PC-3 (cell line): ENCODE measurements around the gene CD6. TPM values are rescaled to one million over a fixed set of nuclear protein-coding genes. Genes with fewer than 3 reads are reported as not detected.

Experiments used
- ATAC-seq: fragments of 200-7000 bp; cut with Tn5 transposase; 2 replicates; pipeline ENCODE4 v1.9.1; 2020; ENCODE audit warnings: mild to moderate bottlenecking, moderate library complexity
- BruUV-seq: library from RNA; stranded (reverse); fragments of 400-500 nt; replicated peaks from 2 replicates; lab custom pipeline; 2021; lab: Mats Ljungman, UMichigan
- CTCF ChIA-PET: fragments of 300-600 bp; sonication (Branson Sonifier 250); formaldehyde crosslinking; loops from one replicate; lab custom pipeline; 2022; ENCODE audit warnings: antibody characterized with exemption; lab: Charles Lee
- POLR2A ChIA-PET: fragments of 300-600 bp; sonication (Branson Sonifier 250); formaldehyde crosslinking; loops from one replicate; lab custom pipeline; 2022; ENCODE audit warnings: antibody characterized with exemption; ENCODE audit not compliant: unreplicated experiment; lab: Charles Lee
- DNase-seq: peaks from one replicate; pipeline ENCODE4 v3.0.0-alpha.2; 2015
- H2AFZ ChIP-seq: fragments of 300-600 bp; sonication (generic); 2 replicates; pipeline ENCODE4 v1.6.0; 2016; ENCODE audit warnings: antibody characterized with exemption, low read length
- H3F3A ChIP-seq: fragments of 300-600 bp; sonication (generic); one replicate; pipeline ENCODE4 v1.6.0; 2017; ENCODE audit warnings: antibody characterized with exemption, low read length, control low read depth, mild to moderate bottlenecking; ENCODE audit not compliant: unreplicated experiment
- H3K27ac ChIP-seq: fragments of 300-600 bp; sonication (generic); 2 replicates; pipeline ENCODE4 v1.5.1; 2016; ENCODE audit warnings: mild to moderate bottlenecking, low read length
- H3K27me3 ChIP-seq: fragments of 300-600 bp; sonication (generic); 2 replicates; pipeline ENCODE4 v1.6.1; 2016; ENCODE audit warnings: low read length, mixed read lengths
- H3K36me3 ChIP-seq: fragments of 300-600 bp; sonication (generic); 2 replicates; pipeline ENCODE4 v1.6.1; 2016; ENCODE audit warnings: low read depth, mixed run types, low read length, mixed read lengths
- H3K4me1 ChIP-seq: fragments of 300-600 bp; sonication (generic); 2 replicates; pipeline ENCODE4 v1.5.1; 2016; ENCODE audit warnings: low read length; ENCODE audit not compliant: insufficient read depth
- H3K4me2 ChIP-seq: fragments of 300-600 bp; sonication (generic); 2 replicates; pipeline ENCODE4 v1.6.0; 2016; ENCODE audit warnings: low read length
- H3K4me3 ChIP-seq: fragments of 300-600 bp; sonication (generic); 2 replicates; pipeline ENCODE4 v1.5.1; 2016; ENCODE audit warnings: mild to moderate bottlenecking, low read length, mixed read lengths
- H3K79me2 ChIP-seq: fragments of 300-600 bp; sonication (generic); 2 replicates; pipeline ENCODE4 v1.6.1; 2017; ENCODE audit warnings: low read length, mixed read lengths
- H3K9ac ChIP-seq: fragments of 300-600 bp; sonication (generic); 2 replicates; pipeline ENCODE4 v1.6.0; 2016; ENCODE audit warnings: mild to moderate bottlenecking, low read length
- H3K9me2 ChIP-seq: fragments of 300-600 bp; sonication (generic); replicated peaks from 2 replicates; pipeline ENCODE4 v1.6.1; 2016; ENCODE audit warnings: mixed run types, low read length, mixed read lengths
- H3K9me3 ChIP-seq: fragments of 300-600 bp; sonication (generic); 2 replicates; pipeline ENCODE4 v1.6.1; 2016; ENCODE audit warnings: low read length, mixed read lengths
- H4K20me1 ChIP-seq: fragments of 300-600 bp; sonication (generic); 2 replicates; pipeline ENCODE4 v1.6.1; 2016; ENCODE audit warnings: low read length, mixed read lengths
- EZH2 ChIP-seq: fragments of 300-600 bp; sonication (generic); IDR thresholded peaks from one replicate; pipeline ENCODE4 v1.6.1; 2017; ENCODE audit warnings: antibody characterized with exemption, mild to moderate bottlenecking, low read length; ENCODE audit not compliant: unreplicated experiment
- EZH2phosphoT487 ChIP-seq: fragments of 300-600 bp; sonication (generic); IDR thresholded peaks from 2 replicates; pipeline ENCODE4 v1.6.1; 2018; ENCODE audit warnings: mild to moderate bottlenecking, antibody characterized with exemption, low read length, borderline replicate concordance
- intact Hi-C: fragments of 100-400 bp; cut with micrococcal nuclease; formaldehyde crosslinking; loops from 2 replicates; pipeline ENCODE4 v1.9.0; 2023
- total RNA-seq: library from RNA; depleted of rRNA; stranded (reverse); fragments of >200 nt; gene quantifications from 2 replicates; pipeline ENCODE4 v1.2.3, GENCODE V29; 2014
- TF ChIP-seq, protein P1 (sequence below): fragments of 300-600 bp; sonication (generic); conservative IDR thresholded peaks from 2 replicates; pipeline ENCODE4 v1.5.1; 2017; ENCODE audit warnings: antibody characterized with exemption, low read depth, mild to moderate bottlenecking, low read length

CD6 gene
- total RNA-seq, 1 experiment from 2014 or later: not detected

DNA sequence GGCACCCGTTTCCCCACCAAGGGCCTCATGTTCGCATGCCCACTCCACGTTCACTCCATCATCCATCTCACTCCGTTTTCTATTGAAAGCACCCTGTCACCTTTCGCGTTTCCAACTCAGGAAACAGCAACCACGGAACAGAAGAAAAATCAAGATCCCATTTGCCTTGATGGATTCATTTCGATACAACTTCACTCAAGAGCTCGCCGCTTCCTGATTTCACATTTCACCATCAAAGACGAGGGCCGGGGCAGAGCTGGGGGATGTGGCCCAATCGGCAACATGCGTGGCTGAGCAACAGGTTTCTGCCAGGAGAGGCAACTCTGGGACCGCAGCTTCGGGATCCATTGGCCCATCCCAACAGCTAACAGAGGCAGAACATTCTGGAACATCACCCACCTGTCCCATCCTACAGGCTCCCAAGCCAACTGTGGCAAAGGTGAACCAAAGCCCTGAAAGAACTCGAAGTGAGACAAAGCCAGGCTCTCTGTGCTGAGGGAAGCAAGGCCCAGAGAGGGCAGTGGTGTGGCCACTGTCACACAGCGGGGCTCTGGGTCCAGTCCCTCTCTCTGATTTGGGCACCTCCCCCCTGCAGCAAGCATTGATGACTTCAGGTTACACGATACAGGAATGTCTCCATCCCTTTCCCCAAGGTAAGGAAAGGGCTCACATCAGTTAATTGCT, 94.6 kb downstream of the CD6 start:
- H3K36me3 ChIP-seq: no peaks in the 10 kb centered on the region
- ChIA-PET CTCF (no interaction called here), POLR2A (no interaction called here)
- H3K4me1 ChIP-seq: peaks cover 7% of the 10 kb centered on the region
- DNase-seq (no peak), ATAC-seq (no peak)
- no peaks in the 10 kb centered on the region for H3K9me2 ChIP-seq
- BruUV-seq: no TSS peak
- H3K4me3 ChIP-seq: no peak overlapping the region
- no peak overlapping the region for H2AFZ ChIP-seq
- no peak overlapping the region for H3K27ac ChIP-seq
- H3F3A ChIP-seq: no peaks in the 10 kb centered on the region
- H3K9ac ChIP-seq: no peak overlapping the region
- no peaks in the 10 kb centered on the region for H3K9me3 ChIP-seq
- intact Hi-C loops: no loop called here
- no peak for TF ChIP-seq EZH2phosphoT487
- TF ChIP-seq, protein P1, sequence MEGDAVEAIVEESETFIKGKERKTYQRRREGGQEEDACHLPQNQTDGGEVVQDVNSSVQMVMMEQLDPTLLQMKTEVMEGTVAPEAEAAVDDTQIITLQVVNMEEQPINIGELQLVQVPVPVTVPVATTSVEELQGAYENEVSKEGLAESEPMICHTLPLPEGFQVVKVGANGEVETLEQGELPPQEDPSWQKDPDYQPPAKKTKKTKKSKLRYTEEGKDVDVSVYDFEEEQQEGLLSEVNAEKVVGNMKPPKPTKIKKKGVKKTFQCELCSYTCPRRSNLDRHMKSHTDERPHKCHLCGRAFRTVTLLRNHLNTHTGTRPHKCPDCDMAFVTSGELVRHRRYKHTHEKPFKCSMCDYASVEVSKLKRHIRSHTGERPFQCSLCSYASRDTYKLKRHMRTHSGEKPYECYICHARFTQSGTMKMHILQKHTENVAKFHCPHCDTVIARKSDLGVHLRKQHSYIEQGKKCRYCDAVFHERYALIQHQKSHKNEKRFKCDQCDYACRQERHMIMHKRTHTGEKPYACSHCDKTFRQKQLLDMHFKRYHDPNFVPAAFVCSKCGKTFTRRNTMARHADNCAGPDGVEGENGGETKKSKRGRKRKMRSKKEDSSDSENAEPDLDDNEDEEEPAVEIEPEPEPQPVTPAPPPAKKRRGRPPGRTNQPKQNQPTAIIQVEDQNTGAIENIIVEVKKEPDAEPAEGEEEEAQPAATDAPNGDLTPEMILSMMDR: no peak
- TF ChIP-seq EZH2: no peak
- H3K27me3 ChIP-seq: peaks cover 6% of the 10 kb centered on the region
- no peak overlapping the region for H3K4me2 ChIP-seq
- H4K20me1 ChIP-seq: no peaks in the 10 kb centered on the region
- H3K79me2 ChIP-seq: no peaks in the 10 kb centered on the region

DNA sequence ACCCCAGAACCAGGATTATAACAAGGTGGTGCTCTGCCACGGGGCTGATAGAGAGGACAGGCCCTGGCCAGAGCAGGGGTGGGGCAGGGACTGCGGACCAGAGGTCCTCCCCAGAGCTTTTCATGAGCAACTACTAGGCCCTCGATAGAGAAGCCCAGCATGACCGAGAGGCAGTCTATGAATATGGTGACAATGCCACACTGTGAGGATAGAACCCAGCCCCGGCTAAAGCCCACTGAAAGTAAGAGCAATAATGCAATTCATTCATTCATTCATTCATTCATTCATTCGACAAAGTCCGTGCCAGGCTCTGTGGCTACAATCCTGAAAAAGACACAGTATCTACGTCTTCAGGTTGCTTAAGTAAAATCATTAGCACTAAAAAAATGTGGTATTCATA, 95.2 kb downstream of the CD6 start:
- no peak for ATAC-seq
- Histone ChIP-seq H3K4me3 (no peak overlapping the region), H3F3A (no peaks in the 10 kb centered on the region), H3K9me3 (no peaks in the 10 kb centered on the region), H3K27ac (no peak overlapping the region), H3K79me2 (no peaks in the 10 kb centered on the region), H4K20me1 (no peaks in the 10 kb centered on the region), H3K4me1 (peaks cover 2% of the 10 kb centered on the region; the same call in 1 of the 2 replicates), H3K9me2 (no peaks in the 10 kb centered on the region), H2AFZ (no peak overlapping the region), H3K36me3 (no peaks in the 10 kb centered on the region), H3K9ac (no peak overlapping the region), H3K27me3 (peaks cover 6% of the 10 kb centered on the region), H3K4me2 (no peak overlapping the region)
- intact Hi-C loops: no loop called here
- TF ChIP-seq EZH2phosphoT487 (no peak), EZH2 (no peak)
- TF ChIP-seq, protein P1: no peak
- no TSS peak for BruUV-seq
- no peak for DNase-seq
- CTCF ChIA-PET: no interaction called here
- POLR2A ChIA-PET: no interaction called here

DNA sequence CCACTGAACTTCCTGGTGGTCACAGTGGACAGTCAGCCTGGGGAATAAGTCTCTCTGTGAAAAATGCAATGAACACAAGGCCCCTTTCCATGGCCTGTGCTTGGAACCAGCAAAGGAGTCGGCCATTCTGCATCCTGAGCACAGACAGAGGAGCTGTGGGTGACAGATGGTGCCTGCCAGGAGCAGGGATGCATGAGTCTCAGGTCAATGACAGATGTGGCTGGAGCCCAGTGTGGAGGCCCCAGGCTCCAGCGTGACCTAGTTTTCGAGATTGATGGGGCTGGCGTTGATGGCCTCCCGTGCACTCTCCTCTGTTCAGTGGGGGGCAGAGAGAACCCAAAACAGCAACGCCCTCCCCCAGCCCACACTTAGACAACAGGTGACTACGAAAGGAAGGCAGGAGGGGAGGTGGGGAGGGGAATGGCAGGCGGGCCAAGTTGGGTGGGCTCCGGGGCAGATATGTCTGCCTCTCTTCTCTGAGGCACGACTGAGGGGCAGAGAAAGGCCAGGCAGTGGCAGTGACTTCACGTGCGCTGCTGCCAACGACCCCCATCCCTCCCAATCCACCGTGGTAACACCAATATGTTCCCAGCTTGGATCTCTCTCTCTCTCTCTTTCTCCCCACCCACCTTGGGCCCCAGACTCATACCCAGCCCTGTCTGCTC, 96.4 kb downstream of the CD6 start:
- Histone ChIP-seq H3K4me3 (no peak overlapping the region), H3F3A (no peaks in the 10 kb centered on the region), H3K9me2 (no peaks in the 10 kb centered on the region), H3K27ac (no peak overlapping the region), H4K20me1 (no peaks in the 10 kb centered on the region), H2AFZ (no peak overlapping the region), H3K36me3 (no peaks in the 10 kb centered on the region), H3K4me1 (no peaks in the 10 kb centered on the region), H3K9me3 (no peaks in the 10 kb centered on the region), H3K79me2 (no peaks in the 10 kb centered on the region), H3K9ac (no peak overlapping the region), H3K27me3 (peaks cover 6% of the 10 kb centered on the region), H3K4me2 (no peak overlapping the region)
- ChIA-PET CTCF (no interaction called here), POLR2A (no interaction called here)
- no peak for DNase-seq
- no peak for TF ChIP-seq EZH2phosphoT487
- TF ChIP-seq EZH2: no peak
- TF ChIP-seq, protein P1: no peak
- intact Hi-C loops: no loop called here
- BruUV-seq: no TSS peak
- no peak for ATAC-seq
